Body of pancreas (tissue), 4 donors: Measurements from ENCODE around the gene ATP2B1.

Experiments used
- POLR2A ChIP-seq, 3 donors: fragments of 450-650 bp; IDR thresholded peaks; one replicate each; pipeline ENCODE4 v1.6.1; 2016; ENCODE audit warnings: antibody characterized with exemption in 3 of 3, mild to moderate bottlenecking in 2 of 3
- TF ChIP-seq, protein P1 (sequence below), 7 experiments: fragments of 450-650 bp in 4 of 7; fragments of 200-600 bp in 3 of 7; sonication (generic) in 3 of 7; IDR thresholded peaks; one replicate each; pipeline ENCODE4 v1.5.1; 2016 to 2019; ENCODE audit warnings: antibody characterized with exemption in 7 of 7

DNA sequence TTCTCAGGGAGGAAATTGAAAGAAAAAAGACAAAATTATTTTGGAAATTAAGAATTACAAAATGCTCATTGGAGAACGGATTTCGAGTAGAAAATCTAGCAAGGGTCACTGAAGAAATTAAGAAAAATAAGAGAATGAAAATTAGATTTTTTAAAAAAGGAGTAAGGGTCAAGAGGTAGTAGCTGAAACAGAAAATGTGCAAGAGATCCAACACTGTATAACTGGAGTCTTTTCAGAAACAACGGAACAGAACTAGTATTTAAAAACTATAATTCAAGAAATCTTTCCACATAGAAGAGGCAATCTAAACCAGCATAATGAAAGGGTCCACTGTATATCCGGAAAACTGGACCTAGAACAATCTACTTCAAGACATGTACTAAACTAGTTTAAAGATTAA lies 28.2 kb downstream of the ATP2B1 start:
- TF ChIP-seq, protein P1, sequence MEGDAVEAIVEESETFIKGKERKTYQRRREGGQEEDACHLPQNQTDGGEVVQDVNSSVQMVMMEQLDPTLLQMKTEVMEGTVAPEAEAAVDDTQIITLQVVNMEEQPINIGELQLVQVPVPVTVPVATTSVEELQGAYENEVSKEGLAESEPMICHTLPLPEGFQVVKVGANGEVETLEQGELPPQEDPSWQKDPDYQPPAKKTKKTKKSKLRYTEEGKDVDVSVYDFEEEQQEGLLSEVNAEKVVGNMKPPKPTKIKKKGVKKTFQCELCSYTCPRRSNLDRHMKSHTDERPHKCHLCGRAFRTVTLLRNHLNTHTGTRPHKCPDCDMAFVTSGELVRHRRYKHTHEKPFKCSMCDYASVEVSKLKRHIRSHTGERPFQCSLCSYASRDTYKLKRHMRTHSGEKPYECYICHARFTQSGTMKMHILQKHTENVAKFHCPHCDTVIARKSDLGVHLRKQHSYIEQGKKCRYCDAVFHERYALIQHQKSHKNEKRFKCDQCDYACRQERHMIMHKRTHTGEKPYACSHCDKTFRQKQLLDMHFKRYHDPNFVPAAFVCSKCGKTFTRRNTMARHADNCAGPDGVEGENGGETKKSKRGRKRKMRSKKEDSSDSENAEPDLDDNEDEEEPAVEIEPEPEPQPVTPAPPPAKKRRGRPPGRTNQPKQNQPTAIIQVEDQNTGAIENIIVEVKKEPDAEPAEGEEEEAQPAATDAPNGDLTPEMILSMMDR (IDR thresholded peaks at IDR 0.05): no peak
- no peak for TF ChIP-seq POLR2A (IDR thresholded peaks at IDR 0.05)
